Fibroblast of pulmonary artery (primary cell): ENCODE measurements around the gene JOSD2.

Experiments
- DNase-seq: peaks from one replicate; pipeline ENCODE4 v3.0.0-alpha.2; 2010; ENCODE audit warnings: low read depth
- H3K4me3 ChIP-seq: replicated peaks from 2 replicates; pipeline ENCODE4 v1.5.1; 2011; ENCODE audit warnings: low read depth, mild to moderate bottlenecking, control low read depth, low read length, moderate library complexity
- CTCF ChIP-seq: IDR thresholded peaks from 2 replicates; pipeline ENCODE4 v1.5.1; 2011; ENCODE audit warnings: mild to moderate bottlenecking, control low read depth, low read length, inconsistent platforms; ENCODE audit errors: missing control alignments

The JOSD2 gene

DNA sequence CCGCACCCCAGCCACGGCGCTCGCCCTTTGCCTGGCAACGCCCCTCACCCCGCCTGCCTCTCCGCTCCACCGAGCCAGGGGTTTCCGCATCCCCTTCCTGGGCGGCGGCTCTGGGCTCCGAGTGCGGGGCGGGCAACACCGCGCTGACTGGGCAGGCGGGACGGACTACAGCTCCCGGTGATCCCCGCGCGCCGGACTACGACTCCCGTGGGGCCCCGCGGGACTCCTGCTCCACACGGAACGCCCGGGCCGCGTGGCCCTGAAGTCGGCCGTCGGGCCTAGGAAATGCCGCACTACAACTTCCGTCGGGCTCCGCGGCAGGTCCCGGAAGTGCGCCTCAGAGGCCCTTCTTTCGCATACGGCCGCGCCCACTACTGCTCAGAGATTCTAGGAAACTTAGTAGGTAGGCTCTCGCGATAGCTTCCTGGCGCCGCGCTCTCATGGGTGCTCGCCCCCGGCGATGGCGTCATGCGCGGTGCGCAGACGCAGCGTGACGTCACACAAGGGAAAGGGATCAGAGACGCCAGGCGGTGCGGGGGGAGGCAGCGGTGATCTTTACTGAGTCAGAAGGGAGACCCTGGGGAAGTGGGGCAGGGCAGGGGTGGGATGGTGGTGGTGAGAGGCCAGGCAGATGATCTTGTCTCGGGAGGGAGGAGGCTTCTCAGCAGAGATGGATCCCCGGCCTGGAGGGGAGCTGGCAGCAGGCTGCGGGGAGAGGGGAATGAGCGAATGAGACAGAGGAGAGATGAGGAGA is at the start of gene JOSD2:
Gene JOSD2 (minus strand): TSS at position 123 of the 754 bp plus-strand sequence. CDS start 760 bp downstream, outside the sequence.
- no peak for TF ChIP-seq CTCF
- H3K4me3 ChIP-seq, result peak within 1 kb of the TSS; percentile 95

DNA sequence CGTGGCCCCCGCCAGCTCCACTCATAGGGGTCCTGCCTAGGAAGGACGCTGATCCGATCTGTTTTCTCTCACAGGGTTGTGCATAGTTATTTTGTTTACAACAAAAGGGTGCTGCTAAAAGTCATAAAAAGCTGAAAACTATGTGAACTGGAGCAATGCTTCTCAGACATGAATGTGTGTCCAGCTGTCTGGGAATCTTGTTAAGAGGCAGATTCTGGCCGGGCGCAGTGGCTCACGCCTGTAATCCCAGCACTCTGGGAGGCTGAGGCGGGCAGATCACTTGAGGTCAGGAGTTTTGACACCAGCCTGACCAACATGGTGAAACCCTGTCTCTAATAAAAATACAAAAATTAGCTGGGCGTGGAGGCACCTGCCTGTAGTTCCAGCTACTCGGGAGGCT is 48.6 kb upstream of the JOSD2 start:
- no peak for TF ChIP-seq CTCF

More for the DNA sequence above, at the start of gene JOSD2:
- peak; percentile 100 for DNase-seq

DNA sequence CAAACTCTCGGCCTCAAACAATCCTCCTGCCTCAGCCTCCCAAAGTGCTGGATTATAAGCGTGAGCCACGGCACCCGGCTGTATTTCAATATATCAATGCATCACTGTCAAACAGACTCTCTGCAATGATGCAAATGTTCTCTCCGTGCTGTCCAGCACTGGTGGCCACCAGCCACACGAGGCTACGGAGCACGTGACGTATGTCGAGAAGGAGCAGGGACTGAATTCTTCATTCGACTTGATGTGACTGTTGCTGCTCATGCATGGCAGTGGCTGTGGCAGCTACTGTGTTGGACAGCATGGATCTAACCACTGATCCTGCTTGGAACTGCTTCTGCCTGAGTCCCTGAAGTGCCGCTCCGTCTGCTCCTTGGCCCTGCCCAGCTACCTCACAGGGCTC is 47.5 kb upstream of the JOSD2 start:
- H3K4me3 ChIP-seq, result no peak overlapping the region
- no peak for TF ChIP-seq CTCF
- no peak for DNase-seq

More for the DNA sequence above, 48.6 kb upstream of the JOSD2 start:
- DNase-seq, result no peak
- no peak overlapping the region for H3K4me3 ChIP-seq

DNA sequence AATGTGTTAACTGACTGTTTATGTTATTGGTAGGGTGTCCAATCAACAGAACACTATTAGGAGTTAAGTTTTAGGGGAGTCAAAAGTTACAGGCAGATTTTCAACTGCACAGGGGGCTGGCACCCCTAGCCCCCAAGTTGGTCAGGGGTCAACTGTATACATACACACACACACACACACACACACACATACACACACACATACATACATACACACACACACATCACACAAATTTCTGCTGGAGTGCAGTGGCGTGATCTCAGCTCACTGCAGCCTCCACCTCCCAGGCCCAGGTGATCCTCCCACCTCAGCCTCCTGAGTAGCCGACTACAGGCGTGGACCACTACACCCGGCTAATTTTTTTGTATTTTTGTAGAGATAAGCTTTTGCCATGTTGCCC is 47.0 kb upstream of the JOSD2 start:
- no peak for DNase-seq
- no peak overlapping the region for H3K4me3 ChIP-seq
- no peak for TF ChIP-seq CTCF

GRCh38 chr19:50557009-50557613 is 46.1 kb upstream of the JOSD2 start:
- H3K4me3 ChIP-seq, result peak overlapping the region; percentile 61
- DNase-seq, result no peak
- no peak for TF ChIP-seq CTCF

DNA sequence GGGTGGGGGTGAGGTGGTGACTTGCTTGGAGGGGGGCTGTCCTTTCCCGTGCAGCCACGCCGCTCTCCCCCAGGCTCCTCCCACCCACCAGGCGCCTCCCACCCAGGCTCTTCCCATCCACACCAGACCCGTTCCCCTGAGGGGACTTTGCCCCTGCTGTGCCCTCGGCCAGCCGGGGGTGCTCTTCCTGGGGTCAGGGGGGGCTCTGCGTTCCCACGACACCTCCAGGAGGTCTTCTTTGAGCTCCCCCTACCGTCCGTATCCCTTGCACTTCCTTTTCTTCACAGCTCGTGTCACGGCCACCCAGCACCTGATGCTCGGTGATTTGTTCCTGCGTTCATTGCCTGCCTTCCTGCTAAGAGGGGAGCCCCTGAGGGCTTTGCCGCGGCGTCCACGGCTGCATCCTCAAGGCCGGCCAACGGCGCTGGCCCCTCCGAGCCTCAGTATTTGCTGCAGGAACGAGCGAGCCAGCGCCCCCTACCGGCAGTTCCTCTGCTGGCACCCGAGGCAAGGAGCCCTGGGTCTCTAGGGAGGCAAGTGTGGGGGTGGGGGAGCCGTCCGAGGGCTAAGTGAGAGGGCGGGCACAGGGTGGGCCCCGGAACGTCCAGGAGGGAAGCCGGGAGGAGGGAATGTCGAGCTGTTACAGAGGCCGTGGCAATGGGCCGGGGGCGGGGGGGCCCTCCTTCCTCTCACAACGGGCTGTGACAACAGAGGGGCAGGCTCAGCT is 45.5 kb upstream of the JOSD2 start:
- H3K4me3 ChIP-seq, result peak overlapping the region; percentile 61
- TF ChIP-seq CTCF, result peak; percentile 80
- DNase-seq, result peak; percentile 77
